RPMI8226 (cell line): ENCODE measurements around the gene AMPD3.

ENCODE experiments used
- DNase-seq: peaks from one replicate; pipeline ENCODE4 v3.0.0-alpha.2; 2015

AMPD3 gene

GRCh38 chr11:10506008-10506370 lies 50.9 kb downstream of the AMPD3 start:
- no peak for DNase-seq

GRCh38 chr11:10511181-10511621 lies 56.1 kb downstream of the AMPD3 start:
- DNase-seq = no peak

GRCh38 chr11:10514202-10514601 lies 59.1 kb downstream of the AMPD3 start:
- no peak for DNase-seq

- DNase-seq = no peak
Observed at GRCh38 chr11:10514709-10515108, 59.6 kb downstream of the AMPD3 start.

- no peak for DNase-seq
Observed at GRCh38 chr11:10515418-10515817, 60.4 kb downstream of the AMPD3 start.

- no peak for DNase-seq
Observed at GRCh38 chr11:10518123-10518522, 63.1 kb downstream of the AMPD3 start.

GRCh38 chr11:10518891-10519290 lies 63.8 kb downstream of the AMPD3 start:
- DNase-seq = no peak

GRCh38 chr11:10519630-10520029 lies 64.6 kb downstream of the AMPD3 start:
- no peak for DNase-seq

GRCh38 chr11:10520562-10520961 lies 65.5 kb downstream of the AMPD3 start:
- no peak for DNase-seq

- no peak for DNase-seq
Observed at GRCh38 chr11:10522276-10522675, 67.2 kb downstream of the AMPD3 start.

- no peak for DNase-seq
Observed at GRCh38 chr11:10522921-10523320, 67.9 kb downstream of the AMPD3 start.

- DNase-seq = no peak
Observed at GRCh38 chr11:10524471-10524870, 69.4 kb downstream of the AMPD3 start.

GRCh38 chr11:10526974-10527918 lies 72.2 kb downstream of the AMPD3 start:
- DNase-seq = no peak

GRCh38 chr11:10528121-10528520 lies 73.1 kb downstream of the AMPD3 start:
- no peak for DNase-seq

GRCh38 chr11:10529279-10529678 lies 74.2 kb downstream of the AMPD3 start:
- no peak for DNase-seq

GRCh38 chr11:10532526-10532925 lies 77.5 kb downstream of the AMPD3 start:
- DNase-seq = no peak

- no peak for DNase-seq
Observed at GRCh38 chr11:10533323-10533722, 78.3 kb downstream of the AMPD3 start.

- DNase-seq = no peak
Observed at GRCh38 chr11:10534316-10534715, 79.3 kb downstream of the AMPD3 start.

- no peak for DNase-seq
Observed at GRCh38 chr11:10537600-10537999, 82.5 kb downstream of the AMPD3 start.

GRCh38 chr11:10538924-10539323 lies 83.9 kb downstream of the AMPD3 start:
- DNase-seq = no peak

- no peak for DNase-seq
Observed at GRCh38 chr11:10539339-10539738, 84.3 kb downstream of the AMPD3 start.

- DNase-seq = peak; percentile 43
Observed at GRCh38 chr11:10540546-10540914, 85.5 kb downstream of the AMPD3 start.

- peak; percentile 93 for DNase-seq
Observed at GRCh38 chr11:10540915-10541560, 86.0 kb downstream of the AMPD3 start, which contains the start of gene RNF141. Gene RNF141 (minus strand): TSS chr11:10541187. CDS start chr11:10534158, 7,029 bp downstream.

- DNase-seq = no peak
Observed at GRCh38 chr11:10541561-10541930, 86.5 kb downstream of the AMPD3 start.
